ENCODE data around the gene DCDC1. TPM values are rescaled to one million over a fixed set of nuclear protein-coding genes. Genes with fewer than 3 reads are reported as not detected.

Gene DCDC1
- total RNA-seq, 1 experiment from 2014 or later: not detected

Other genes with a start within 250 kb of the DCDC1 start
- 15.7 TPM for gene DNAJC24, start 121 bp upstream of the DCDC1 start, total RNA-seq (2021; ENCODE audit: unreplicated experiment)
- 21.1 TPM for gene IMMP1L, start 139.9 kb upstream of the DCDC1 start, total RNA-seq (2021; ENCODE audit: unreplicated experiment)
- gene ELP4, start 140.0 kb upstream of the DCDC1 start, total RNA-seq (2021; ENCODE audit: unreplicated experiment): 17.2 TPM

Measured in Panc1 (cell line).